SK-N-MC (cell line): ENCODE data around the gene RAD50.
"Not testable (repeated sequence)": the region's sequence is repeated elsewhere in the genome, so short reads cannot be mapped to it uniquely, and the experiment has no call there.

Experiments
- DNase-seq: peaks from one replicate; pipeline ENCODE4 v3.0.0-alpha.2; 2011; ENCODE audit warnings: low read depth, low spot score
- H3K27ac ChIP-seq: fragments of 200-600 bp; sonication (generic); 2 replicates; pipeline ENCODE4 v1.5.1; 2016; ENCODE audit warnings: mixed run types
- H3K36me3 ChIP-seq: fragments of 200-600 bp; sonication (generic); 2 replicates; pipeline ENCODE4 v1.6.1; 2017; ENCODE audit warnings: antibody characterized with exemption, low read length, mixed read lengths; ENCODE audit not compliant: insufficient read depth
- H3K4me3 ChIP-seq: fragments of 200-600 bp; sonication (generic); 2 replicates; pipeline ENCODE4 v1.5.1; 2016
- H3K9ac ChIP-seq: fragments of 200-600 bp; sonication (generic); 2 replicates; pipeline ENCODE4 v1.8.0; 2017; ENCODE audit warnings: mixed run types, mixed read lengths; ENCODE audit not compliant: insufficient read length
- H3K9me3 ChIP-seq: fragments of 200-600 bp; sonication (generic); 2 replicates; pipeline ENCODE4 v1.6.1; 2017; ENCODE audit warnings: low read depth, mild to moderate bottlenecking, antibody characterized with exemption, low read length, moderate library complexity, mixed read lengths
- EZH2 ChIP-seq: fragments of 200-600 bp; sonication (generic); IDR thresholded peaks from one replicate; pipeline ENCODE4 v1.6.1; 2017; ENCODE audit warnings: antibody characterized with exemption
- FOXP2 ChIP-seq: optimal IDR thresholded peaks from 2 replicates; pipeline ENCODE3; 2011; ENCODE audit warnings: mild to moderate bottlenecking, moderate library complexity; ENCODE audit not compliant: insufficient read depth; ENCODE audit errors: extremely low read length, control extremely low read depth
- POLR2AphosphoS5 ChIP-seq: IDR thresholded peaks from 2 replicates; pipeline ENCODE4 v1.6.1; 2012; ENCODE audit warnings: mild to moderate bottlenecking, low read depth, low read length, borderline replicate concordance

Gene RAD50

GRCh38 chr5:132549576-132549975 is 7.2 kb upstream of the RAD50 start:
- Histone ChIP-seq H3K36me3 (no peaks in the 10 kb centered on the region), H3K9me3 (no peaks in the 10 kb centered on the region), H3K4me3 (no peak overlapping the region), H3K27ac (no peak overlapping the region), H3K9ac (no peak overlapping the region)
- TF ChIP-seq EZH2 (no peak), FOXP2 (no peak), POLR2AphosphoS5 (no peak)
- no peak for DNase-seq

DNA sequence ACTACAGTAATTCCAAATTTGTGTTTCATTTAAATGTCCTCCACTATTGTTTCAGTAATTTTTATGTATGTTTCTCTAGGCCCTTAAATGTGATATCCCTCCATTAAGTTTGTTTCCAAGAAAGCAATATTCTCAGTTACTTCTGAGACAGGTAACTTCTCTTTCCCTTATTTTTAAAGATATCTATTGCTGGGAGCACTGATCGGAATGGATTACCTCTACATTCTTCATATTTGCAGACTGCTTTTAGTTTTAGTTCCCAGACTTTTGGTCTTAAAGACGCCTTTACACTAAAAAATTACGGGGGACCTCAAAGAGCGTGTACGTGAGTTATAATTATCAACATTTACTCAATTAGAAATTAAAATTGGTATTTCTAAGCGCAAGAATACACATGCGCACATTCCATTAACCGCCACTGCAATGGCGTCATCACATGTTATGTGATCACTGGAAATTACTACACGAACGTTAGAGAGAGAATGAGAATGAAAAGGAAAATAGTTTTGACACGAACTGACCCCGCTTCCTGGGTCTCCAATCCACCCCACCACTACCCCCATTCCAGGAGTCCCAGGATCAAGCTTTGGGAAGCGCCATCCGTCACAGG is 519 bp upstream of the RAD50 start:
- TF ChIP-seq POLR2AphosphoS5 (no peak), EZH2 (no peak), FOXP2 (no peak)
- peaks cover 17% of the 10 kb centered on the region for H3K36me3 ChIP-seq
- no peak for DNase-seq
- H3K9ac ChIP-seq: peak overlapping the region; percentile 99
- peak overlapping the region; percentile 99 for H3K4me3 ChIP-seq
- no peaks in the 10 kb centered on the region for H3K9me3 ChIP-seq
- H3K27ac ChIP-seq: peak overlapping the region; percentile 89

DNA sequence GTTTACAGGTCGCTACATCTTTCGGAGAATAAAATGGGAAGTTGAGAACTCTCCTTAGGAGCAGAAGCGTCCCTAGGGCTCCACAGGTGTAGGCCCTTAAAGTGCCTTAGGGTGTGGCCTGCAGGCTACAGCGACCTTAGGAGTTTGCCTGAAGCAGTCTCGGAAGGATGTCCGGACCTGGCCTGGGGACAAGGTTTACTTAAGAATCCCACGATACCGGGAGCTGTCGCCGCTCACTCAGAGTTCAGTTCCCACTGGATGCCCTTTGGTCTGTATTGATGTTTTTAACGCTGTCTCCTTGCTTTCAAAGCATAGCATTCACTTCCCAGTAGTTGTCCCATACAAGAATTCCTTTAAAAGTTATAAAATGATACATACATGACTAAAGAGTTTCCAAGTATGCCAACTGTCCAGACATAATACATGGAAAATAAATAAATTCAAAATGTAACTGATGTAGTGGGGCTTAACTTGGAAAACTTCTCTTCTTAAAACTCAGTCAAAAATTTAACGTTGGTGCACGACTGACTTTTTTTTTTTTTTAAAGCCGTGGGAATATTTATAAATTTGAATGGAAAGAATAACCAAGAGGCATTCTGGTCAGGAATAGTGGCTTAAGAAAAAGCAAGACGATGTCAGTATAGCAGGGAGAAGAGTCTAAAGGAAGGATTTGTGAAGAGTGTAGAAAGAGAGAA is 848 bp downstream of the RAD50 start:
- peaks cover 31% of the 10 kb centered on the region for H3K36me3 ChIP-seq
- DNase-seq: no peak
- H3K9ac ChIP-seq: peak overlapping the region; percentile 99
- TF ChIP-seq POLR2AphosphoS5: no peak
- no peak for TF ChIP-seq EZH2
- no peak for TF ChIP-seq FOXP2
- H3K27ac ChIP-seq: peak overlapping the region; percentile 89; the same call in 1 of the 2 replicates
- H3K9me3 ChIP-seq: no peaks in the 10 kb centered on the region
- H3K4me3 ChIP-seq: peak overlapping the region; percentile 99

- DNase-seq: no peak
- Histone ChIP-seq H3K4me3 (no peak overlapping the region), H3K36me3 (peaks cover 50% of the 10 kb centered on the region)
Measured at GRCh38 chr5:132559383-132560060, 2.7 kb downstream of the RAD50 start.

DNA sequence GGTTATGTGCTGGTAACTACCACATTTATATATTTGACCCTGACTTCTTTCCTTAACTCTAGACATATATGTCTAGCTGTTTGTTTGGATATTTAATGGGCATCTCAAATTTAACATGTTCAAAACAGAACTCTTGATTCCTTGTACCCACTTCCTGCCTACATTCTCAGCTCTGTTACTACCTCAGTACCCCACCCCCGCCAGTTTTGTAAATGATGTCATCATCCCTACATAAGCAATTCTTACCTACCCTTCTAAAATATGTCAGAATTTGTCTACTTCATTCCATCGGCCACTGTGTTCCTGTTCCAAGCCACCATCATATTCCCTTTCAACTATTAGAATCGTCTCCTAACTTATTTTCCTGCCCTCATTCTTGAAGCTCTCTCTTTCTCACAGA is 4.8 kb downstream of the RAD50 start:
- Histone ChIP-seq H3K36me3 (peaks cover 68% of the 10 kb centered on the region), H3K9ac (no peak overlapping the region), H3K9me3 (no peaks in the 10 kb centered on the region), H3K4me3 (no peak overlapping the region), H3K27ac (no peak overlapping the region)
- no peak for DNase-seq
- TF ChIP-seq EZH2 (no peak), FOXP2 (no peak), POLR2AphosphoS5 (no peak)

More at GRCh38 chr5:132559383-132560060, 2.7 kb downstream of the RAD50 start:
- Histone ChIP-seq H3K27ac (no peak overlapping the region), H3K9me3 (no peaks in the 10 kb centered on the region), H3K9ac (no peak overlapping the region)
- TF ChIP-seq FOXP2 (no peak), EZH2 (no peak), POLR2AphosphoS5 (no peak)

GRCh38 chr5:132564555-132564954 is 7.8 kb downstream of the RAD50 start:
- peaks cover 92% of the 10 kb centered on the region for H3K36me3 ChIP-seq
- H3K9me3 ChIP-seq, DNase-seq, H3K4me3 ChIP-seq, H3K9ac ChIP-seq, H3K27ac ChIP-seq: not testable (repeated sequence)

GRCh38 chr5:132566657-132567056 is 9.9 kb downstream of the RAD50 start:
- no peaks in the 10 kb centered on the region for H3K9me3 ChIP-seq
- peaks cover 80% of the 10 kb centered on the region for H3K36me3 ChIP-seq
- DNase-seq: no peak
- H3K27ac ChIP-seq: no peak overlapping the region
- no peak overlapping the region for H3K9ac ChIP-seq
- no peak for TF ChIP-seq POLR2AphosphoS5
- no peak for TF ChIP-seq FOXP2
- no peak overlapping the region for H3K4me3 ChIP-seq

DNA sequence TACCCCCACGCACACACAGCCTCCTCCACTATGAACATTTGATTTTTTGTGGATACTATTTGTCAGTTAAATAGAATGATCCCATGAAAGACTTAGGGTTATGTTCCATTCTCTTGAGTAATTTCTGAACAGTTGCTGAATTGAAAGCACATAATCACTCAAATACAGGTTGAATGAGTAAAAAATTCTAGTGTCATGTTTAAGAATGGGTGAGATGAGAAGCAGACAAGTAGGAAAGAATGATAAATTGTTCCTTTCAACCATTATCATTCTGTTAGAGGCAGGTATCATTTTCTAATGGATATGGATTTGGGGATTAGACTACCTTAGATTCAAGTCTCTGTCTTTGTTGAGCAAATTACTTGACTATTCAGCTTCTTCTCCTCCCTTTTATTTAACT is 19.3 kb downstream of the RAD50 start:
- H3K9ac ChIP-seq: no peak overlapping the region
- no peak overlapping the region for H3K27ac ChIP-seq
- H3K9me3 ChIP-seq: no peaks in the 10 kb centered on the region
- no peak overlapping the region for H3K4me3 ChIP-seq
- peaks cover 61% of the 10 kb centered on the region for H3K36me3 ChIP-seq
- no peak for DNase-seq
- no peak for TF ChIP-seq FOXP2
- no peak for TF ChIP-seq EZH2
- TF ChIP-seq POLR2AphosphoS5: no peak

DNA sequence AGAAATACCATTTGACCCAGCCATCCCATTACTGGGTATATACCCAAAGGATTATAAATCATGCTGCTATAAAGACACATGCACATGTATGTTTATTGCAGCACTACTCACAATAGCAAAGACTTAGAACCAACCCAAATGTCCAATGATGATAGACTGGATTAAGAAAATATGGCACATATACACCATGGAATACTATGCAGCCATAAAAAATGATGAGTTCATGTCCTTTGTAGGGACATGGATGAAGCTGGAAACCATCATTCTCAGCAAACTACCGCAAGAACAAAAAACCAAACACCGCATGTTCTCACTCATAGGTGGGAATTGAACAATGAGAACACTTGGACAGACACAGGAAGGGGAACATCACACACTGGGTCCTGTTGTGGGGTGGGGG is 27.8 kb downstream of the RAD50 start:
- not testable (repeated sequence) for H3K27ac ChIP-seq, DNase-seq, H3K4me3 ChIP-seq, H3K9ac ChIP-seq, H3K9me3 ChIP-seq
- peaks cover 45% of the 10 kb centered on the region for H3K36me3 ChIP-seq
